ENCODE measurements around the gene RPS10.
"Not testable (repeated sequence)": the region's sequence is repeated elsewhere in the genome, so short reads cannot be mapped to it uniquely, and the experiment has no call there.

Gene RPS10

GRCh38 chr6:34447386-34447785, 21.5 kb upstream of the RPS10 start:
- no peak for DNase-seq

- DNase-seq, result no peak
Observed at GRCh38 chr6:34445313-34445860, 19.5 kb upstream of the RPS10 start.

GRCh38 chr6:34441526-34441925, 15.7 kb upstream of the RPS10 start:
- DNase-seq, result no peak

- no peak for DNase-seq
Observed at GRCh38 chr6:34439442-34439841, 13.6 kb upstream of the RPS10 start.

- no peak for DNase-seq
Observed at GRCh38 chr6:34438705-34439104, 12.8 kb upstream of the RPS10 start.

- no peak for DNase-seq
Observed at GRCh38 chr6:34437644-34437970, 11.7 kb upstream of the RPS10 start.

- no peak for DNase-seq
Observed at GRCh38 chr6:34436803-34437643, 11.2 kb upstream of the RPS10 start.

GRCh38 chr6:34435916-34436315, 10.0 kb upstream of the RPS10 start:
- DNase-seq, result no peak

GRCh38 chr6:34425132-34425497, 754 bp downstream of the RPS10 start:
- no peak for DNase-seq

- DNase-seq, result no peak
Observed at GRCh38 chr6:34424200-34425131, 1.4 kb downstream of the RPS10 start.

- no peak for DNase-seq
Observed at GRCh38 chr6:34423254-34423653, 2.6 kb downstream of the RPS10 start.

- no peak for DNase-seq
Observed at GRCh38 chr6:34418367-34418766, 7.5 kb downstream of the RPS10 start.

GRCh38 chr6:34416877-34417371, 8.9 kb downstream of the RPS10 start:
- no peak for DNase-seq

- no peak for DNase-seq
Observed at GRCh38 chr6:34414999-34415858, 10.6 kb downstream of the RPS10 start.

GRCh38 chr6:34412643-34413214, 13.1 kb downstream of the RPS10 start:
- DNase-seq, result no peak

GRCh38 chr6:34412016-34412415, 13.9 kb downstream of the RPS10 start:
- DNase-seq, result no peak

- not testable (repeated sequence) for DNase-seq
Observed at GRCh38 chr6:34407915-34408314, 18.0 kb downstream of the RPS10 start.

- DNase-seq, result no peak
Observed at GRCh38 chr6:34396518-34396917, 29.4 kb downstream of the RPS10 start.

GRCh38 chr6:34393966-34394305, 31.9 kb downstream of the RPS10 start:
- no peak for DNase-seq

GRCh38 chr6:34393191-34393965, 32.5 kb downstream of the RPS10 start:
- DNase-seq, result no peak

GRCh38 chr6:34392497-34393190, 33.2 kb downstream of the RPS10 start, which contains the start of gene NUDT3:
Gene NUDT3 (minus strand): TSS chr6:34392669. CDS start chr6:34392362, 307 bp downstream.
- DNase-seq, result peak; percentile 98
